H9 (cell line): ENCODE results near the gene MEMO1. TPM values are rescaled to one million over a fixed set of nuclear protein-coding genes. Genes with fewer than 3 reads are reported as not detected.
A peak's percentile ranks its signal among the peaks of the same experiment; 100 is the strongest.
"Not testable (repeated sequence)": the region's sequence is repeated elsewhere in the genome, so short reads cannot be mapped to it uniquely, and the experiment has no call there.

Experiments used
- DNase-seq: peaks from one replicate; pipeline ENCODE4 v3.0.0-alpha.2; 2017
- H2AFZ ChIP-seq: one replicate; pipeline ENCODE4 v1.6.1; 2013; ENCODE audit warnings: mild to moderate bottlenecking, low read length, control low read depth, moderate library complexity
- H2AK5ac ChIP-seq: 2 replicates; pipeline ENCODE4 v1.6.1; 2013; ENCODE audit warnings: low read length, control low read depth, mixed read lengths; ENCODE audit not compliant: insufficient read length
- H2BK120ac ChIP-seq: one replicate; pipeline ENCODE4 v1.6.1; 2013; ENCODE audit warnings: low read depth, mild to moderate bottlenecking, low read length, control low read depth, inconsistent platforms; ENCODE audit not compliant: poor library complexity, severe bottlenecking
- H2BK12ac ChIP-seq: 2 replicates; pipeline ENCODE4 v1.6.1; 2013; ENCODE audit warnings: low read length, control low read depth, mixed read lengths, low read depth; ENCODE audit not compliant: insufficient read length
- H2BK15ac ChIP-seq: 2 replicates; pipeline ENCODE4 v1.6.1; 2013; ENCODE audit warnings: low read depth, low read length, control low read depth
- H2BK20ac ChIP-seq: one replicate; pipeline ENCODE4 v1.6.1; 2013; ENCODE audit warnings: low read depth, mild to moderate bottlenecking, low read length, control low read depth, inconsistent platforms; ENCODE audit not compliant: poor library complexity, severe bottlenecking
- H2BK5ac ChIP-seq: 2 replicates; pipeline ENCODE4 v1.6.1; 2013; ENCODE audit warnings: low read length, control low read depth, mixed read lengths; ENCODE audit not compliant: insufficient read length
- H3K14ac ChIP-seq: 2 replicates; pipeline ENCODE4 v1.6.1; 2013; ENCODE audit warnings: low read length, control low read depth; ENCODE audit not compliant: insufficient read depth
- H3K18ac ChIP-seq: 2 replicates; pipeline ENCODE4 v1.6.1; 2013; ENCODE audit warnings: low read depth, mild to moderate bottlenecking, mixed read lengths, low read length, control low read depth; ENCODE audit not compliant: insufficient read length
- H3K23ac ChIP-seq: 2 replicates; pipeline ENCODE4 v1.6.1; 2013; ENCODE audit warnings: low read length, control low read depth, mixed read lengths, low read depth; ENCODE audit not compliant: insufficient read length
- H3K23me2 ChIP-seq: 2 replicates; pipeline ENCODE4 v1.6.1; 2013; ENCODE audit warnings: low read depth, mild to moderate bottlenecking, mixed read lengths, low read length, control low read depth; ENCODE audit not compliant: insufficient read length, poor library complexity, severe bottlenecking
- H3K27ac ChIP-seq: 2 replicates; pipeline ENCODE4 v1.5.1; 2013; ENCODE audit warnings: low read length, control low read depth, mixed read lengths, low read depth; ENCODE audit not compliant: insufficient read length
- H3K27me3 ChIP-seq: 2 replicates; pipeline ENCODE4 v1.6.1; 2013; ENCODE audit warnings: low read length, control low read depth, inconsistent platforms; ENCODE audit not compliant: insufficient read depth
- H3K4ac ChIP-seq: 2 replicates; pipeline ENCODE4 v1.6.1; 2013; ENCODE audit warnings: low read depth, mild to moderate bottlenecking, control low read depth, inconsistent platforms, low read length, moderate library complexity
- H3K4me1 ChIP-seq: 2 replicates; pipeline ENCODE4 v1.6.1; 2013; ENCODE audit warnings: low read length, control low read depth, inconsistent platforms; ENCODE audit not compliant: insufficient read depth
- H3K4me2 ChIP-seq: 2 replicates; pipeline ENCODE4 v1.6.1; 2013; ENCODE audit warnings: low read length, control low read depth, mixed read lengths; ENCODE audit not compliant: insufficient read length, insufficient read depth
- H3K56ac ChIP-seq: 2 replicates; pipeline ENCODE4 v1.6.1; 2013; ENCODE audit warnings: low read depth, mild to moderate bottlenecking, mixed read lengths, low read length, control low read depth; ENCODE audit not compliant: insufficient read length
- H3K79me1 ChIP-seq: 2 replicates; pipeline ENCODE4 v1.6.1; 2013; ENCODE audit warnings: low read depth, mild to moderate bottlenecking, moderate library complexity, low read length, control low read depth, inconsistent platforms; ENCODE audit not compliant: insufficient read depth, poor library complexity, severe bottlenecking
- H3K79me2 ChIP-seq: 2 replicates; pipeline ENCODE4 v1.6.1; 2013; ENCODE audit warnings: low read length, control low read depth, inconsistent platforms; ENCODE audit not compliant: insufficient read depth
- H3K9ac ChIP-seq: 2 replicates; pipeline ENCODE4 v1.6.1; 2013; ENCODE audit warnings: low read length, control low read depth, mixed read lengths; ENCODE audit not compliant: insufficient read length; ENCODE audit errors: extremely low read depth
- H3K9me3 ChIP-seq: one replicate; pipeline ENCODE4 v1.6.1; 2013; ENCODE audit warnings: low read depth, low read length, inconsistent platforms; ENCODE audit not compliant: control insufficient read depth
- H3T11ph ChIP-seq: one replicate; pipeline ENCODE4 v1.6.1; 2013; ENCODE audit warnings: mild to moderate bottlenecking, low read length, control low read depth, inconsistent platforms
- H4K20me1 ChIP-seq: one replicate; pipeline ENCODE4 v1.6.1; 2013; ENCODE audit not compliant: control insufficient read depth, insufficient read length, insufficient read depth
- H4K5ac ChIP-seq: 2 replicates; pipeline ENCODE4 v1.6.1; 2013; ENCODE audit warnings: low read depth, mild to moderate bottlenecking, mixed read lengths, low read length, control low read depth; ENCODE audit not compliant: insufficient read length
- H4K8ac ChIP-seq: replicated peaks from 2 replicates; pipeline ENCODE4 v1.6.1; 2013; ENCODE audit warnings: low read length, control low read depth, mixed read lengths, low read depth; ENCODE audit not compliant: insufficient read length
- H4K91ac ChIP-seq: 2 replicates; pipeline ENCODE4 v1.6.1; 2013; ENCODE audit warnings: low read depth, mild to moderate bottlenecking, moderate library complexity, mixed read lengths, low read length, control low read depth; ENCODE audit not compliant: insufficient read length
- H3K27ac Mint-ChIP-seq, 3 experiments: 2 replicates in 2 of 3; 3 replicates in 1 of 3; pipeline ENCODE4 v1.8.0; 2020 to 2021; ENCODE audit warnings: mixed read lengths in 3 of 3, mild to moderate bottlenecking in 1 of 3, moderate library complexity in 1 of 3
- H3K27me3 Mint-ChIP-seq: 2 replicates; pipeline ENCODE4 v1.8.0; 2021; ENCODE audit warnings: low read depth, mild to moderate bottlenecking, moderate library complexity, mixed read lengths
- H3K36me3 Mint-ChIP-seq, 3 experiments: 2 replicates in 2 of 3; 3 replicates in 1 of 3; pipeline ENCODE4 v1.8.0; 2020 to 2021; ENCODE audit warnings: low read depth in 3 of 3, mixed read lengths in 3 of 3; ENCODE audit not compliant: insufficient read depth in 1 of 3
- H3K4me1 Mint-ChIP-seq, 2 experiments: 2 replicates each; pipeline ENCODE4 v1.8.0; 2020; ENCODE audit warnings: mixed read lengths in 2 of 2
- H3K4me3 Mint-ChIP-seq, 2 experiments: 2 replicates in 1 of 2; 3 replicates in 1 of 2; pipeline ENCODE4 v1.8.0; 2020 to 2021; ENCODE audit warnings: mild to moderate bottlenecking in 2 of 2, mixed read lengths in 2 of 2, moderate library complexity in 1 of 2
- H3K9me3 Mint-ChIP-seq, 2 experiments: 2 replicates in 1 of 2; 3 replicates in 1 of 2; pipeline ENCODE4 v1.8.0; 2020; ENCODE audit warnings: mild to moderate bottlenecking in 2 of 2, mixed read lengths in 2 of 2, moderate library complexity in 1 of 2
- CTCF ChIP-seq: fragments of 200-600 bp; sonication (generic); conservative IDR thresholded peaks from 3 replicates; pipeline ENCODE4 v1.8.0; 2021; ENCODE audit warnings: antibody characterized with exemption, mild to moderate bottlenecking
- WGBS: extraction: QIAGEN DNeasy Blood & Tissue Kit; methylation state at CpG from one replicate; pipeline ENCODE4 v1.1.7; 2013; ENCODE audit warnings: missing lambda C conversion rate, low lambda C conversion rate, mixed read lengths; ENCODE audit not compliant: insufficient read length; ENCODE audit errors: extremely low coverage; 5-methylcytosine and 5-hydroxymethylcytosine counted together
- total RNA-seq: library from RNA; stranded (reverse); gene quantifications from 2 replicates; pipeline ENCODE4 v1.2.1, GENCODE V29; 2021

The MEMO1 gene
- total RNA-seq, 1 experiment from 2014 or later: 49.4 TPM

GRCh38 chr2:31957354-31958139 is 53.3 kb downstream of the MEMO1 start:
- no peak overlapping the region for H3K9ac ChIP-seq
- H3K56ac ChIP-seq: no peak overlapping the region
- Mint-ChIP-seq H3K36me3 (peaks cover 0 to 4% (median 2%) of the 10 kb centered on the region in 3 experiments; a peak in 1 of 7 replicates), H3K27me3 (no peaks in the 10 kb centered on the region), H3K4me3 (no peak overlapping the region), H3K9me3 (no peaks in the 10 kb centered on the region), H3K27ac (peak overlapping the region in 1 of 3 experiments; percentile 24; a peak in 1 of 7 replicates), H3K4me1 (no peaks in the 10 kb centered on the region)
- no peak overlapping the region for H2AFZ ChIP-seq
- no peak for TF ChIP-seq CTCF
- no peak overlapping the region for H3K4me2 ChIP-seq
- no peak overlapping the region for H4K91ac ChIP-seq
- no peak overlapping the region for H3K4ac ChIP-seq
- peaks cover 8% of the 10 kb centered on the region for H3K79me1 ChIP-seq
- DNase-seq: no peak
- H3T11ph ChIP-seq: no peak overlapping the region
- no peaks in the 10 kb centered on the region for H4K20me1 ChIP-seq
- no peak overlapping the region for H3K14ac ChIP-seq
- H4K8ac ChIP-seq: no peak overlapping the region
- no peak overlapping the region for H3K18ac ChIP-seq
- H3K27ac ChIP-seq: no peak overlapping the region
- no peak overlapping the region for H2BK20ac ChIP-seq
- H3K9me3 ChIP-seq: no peaks in the 10 kb centered on the region
- H3K27me3 ChIP-seq: no peaks in the 10 kb centered on the region
- no peaks in the 10 kb centered on the region for H3K4me1 ChIP-seq
- H2BK12ac ChIP-seq: no peak overlapping the region
- no peak overlapping the region for H2BK15ac ChIP-seq
- H2BK120ac ChIP-seq: no peak overlapping the region
- H3K23ac ChIP-seq: no peak overlapping the region
- no CpG with 5 or more reads among the region's 1 CpG for WGBS
- H3K23me2 ChIP-seq: no peaks in the 10 kb centered on the region
- no peak overlapping the region for H2BK5ac ChIP-seq
- no peak overlapping the region for H4K5ac ChIP-seq
- H2AK5ac ChIP-seq: no peak overlapping the region
- peaks cover 2% of the 10 kb centered on the region; the same call in 1 of the 2 replicates for H3K79me2 ChIP-seq

DNA sequence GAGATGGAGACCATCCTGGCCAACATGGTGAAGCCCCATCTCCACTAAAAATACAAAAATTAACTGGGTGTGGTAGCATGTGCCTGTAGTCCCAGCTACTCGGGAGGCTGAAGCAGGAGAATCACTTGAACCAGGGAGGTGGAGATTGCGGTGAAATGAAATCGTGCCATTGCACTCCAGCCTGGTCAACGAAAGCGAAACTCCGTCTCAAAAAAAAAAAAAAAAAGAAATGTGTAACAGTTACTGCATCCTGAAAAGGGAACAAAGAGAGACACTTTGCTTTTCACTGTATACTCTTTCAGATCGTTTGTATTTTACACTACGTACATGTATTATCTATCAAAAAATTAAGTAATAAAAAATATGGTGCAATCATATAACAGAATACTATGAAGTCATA is 53.9 kb downstream of the MEMO1 start:
- not testable (repeated sequence) for H3K9me3 Mint-ChIP-seq, H2BK20ac ChIP-seq, H2BK15ac ChIP-seq, H2BK12ac ChIP-seq, H3K4me2 ChIP-seq, H3K79me2 ChIP-seq, H4K5ac ChIP-seq, H3K4ac ChIP-seq, H2BK5ac ChIP-seq, H3K18ac ChIP-seq, H4K8ac ChIP-seq, H3K4me1 ChIP-seq, DNase-seq, H2AFZ ChIP-seq, H4K91ac ChIP-seq, H3T11ph ChIP-seq, H3K56ac ChIP-seq, H3K79me1 ChIP-seq, H3K4me3 Mint-ChIP-seq, H3K27ac ChIP-seq, H3K9me3 ChIP-seq, H4K20me1 ChIP-seq, H2AK5ac ChIP-seq, H3K9ac ChIP-seq, H2BK120ac ChIP-seq, H3K23me2 ChIP-seq, H3K27me3 Mint-ChIP-seq, H3K14ac ChIP-seq, H3K4me1 Mint-ChIP-seq, H3K27ac Mint-ChIP-seq, H3K27me3 ChIP-seq, H3K36me3 Mint-ChIP-seq, H3K23ac ChIP-seq
- no CpG with 5 or more reads among the region's 8 CpGs for WGBS
